ENCODE data around the gene OTOS.

The OTOS gene

GRCh38 chr2:240168041-240168440 is 27.6 kb upstream of the OTOS start:
- no peak for DNase-seq (ENCODE audit: extremely low read depth in 1 of 2, low read depth in 1 of 2)

- no peak for DNase-seq (ENCODE audit: extremely low read depth in 1 of 2, low read depth in 1 of 2)
These were observed 27.1 kb upstream of the OTOS start for GRCh38 chr2:240167588-240167880.

- DNase-seq (ENCODE audit: extremely low read depth in 1 of 2, low read depth in 1 of 2): no peak
These were observed 26.5 kb upstream of the OTOS start for GRCh38 chr2:240166761-240167587.

GRCh38 chr2:240166191-240166590 is 25.7 kb upstream of the OTOS start:
- no peak for DNase-seq (ENCODE audit: extremely low read depth in 1 of 2, low read depth in 1 of 2)

- no peak for DNase-seq (ENCODE audit: extremely low read depth in 1 of 2, low read depth in 1 of 2)
These were observed 25.2 kb upstream of the OTOS start for GRCh38 chr2:240165661-240166060.

- no peak for DNase-seq (ENCODE audit: extremely low read depth in 1 of 2, low read depth in 1 of 2)
These were observed 24.6 kb upstream of the OTOS start for GRCh38 chr2:240165034-240165433.

GRCh38 chr2:240164586-240164985 is 24.1 kb upstream of the OTOS start:
- no peak for DNase-seq (ENCODE audit: extremely low read depth in 1 of 2, low read depth in 1 of 2)

- no peak for DNase-seq (ENCODE audit: extremely low read depth in 1 of 2, low read depth in 1 of 2)
These were observed 23.6 kb upstream of the OTOS start for GRCh38 chr2:240163844-240164574.

- DNase-seq (ENCODE audit: extremely low read depth in 1 of 2, low read depth in 1 of 2): no peak
These were observed 22.7 kb upstream of the OTOS start for GRCh38 chr2:240162939-240163714.

- no peak for DNase-seq (ENCODE audit: extremely low read depth in 1 of 2, low read depth in 1 of 2)
These were observed 22.1 kb upstream of the OTOS start for GRCh38 chr2:240162531-240162930.

- no peak for DNase-seq (ENCODE audit: extremely low read depth in 1 of 2, low read depth in 1 of 2)
These were observed 21.6 kb upstream of the OTOS start for GRCh38 chr2:240162032-240162431.

- no peak for DNase-seq (ENCODE audit: extremely low read depth in 1 of 2, low read depth in 1 of 2)
These were observed 20.8 kb upstream of the OTOS start for GRCh38 chr2:240161087-240161750.

GRCh38 chr2:240160291-240161086 is 20.0 kb upstream of the OTOS start:
- DNase-seq (ENCODE audit: extremely low read depth in 1 of 2, low read depth in 1 of 2): no peak

GRCh38 chr2:240159251-240159839 is 18.9 kb upstream of the OTOS start:
- no peak for DNase-seq (ENCODE audit: extremely low read depth in 1 of 2, low read depth in 1 of 2)

- no peak for DNase-seq (ENCODE audit: extremely low read depth in 1 of 2, low read depth in 1 of 2)
These were observed 16.7 kb upstream of the OTOS start for GRCh38 chr2:240157147-240157470.

- no peak for DNase-seq (ENCODE audit: extremely low read depth in 1 of 2, low read depth in 1 of 2)
These were observed 16.1 kb upstream of the OTOS start for GRCh38 chr2:240156435-240157146.

GRCh38 chr2:240155745-240156390 is 15.4 kb upstream of the OTOS start:
- no peak for DNase-seq (ENCODE audit: extremely low read depth in 1 of 2, low read depth in 1 of 2)

GRCh38 chr2:240155048-240155744 is 14.7 kb upstream of the OTOS start:
- DNase-seq (ENCODE audit: extremely low read depth in 1 of 2, low read depth in 1 of 2): no peak

Measured in activated CD8-positive, alpha-beta memory T cell treated with anti-CD3 and anti-CD28 coated beads for 1 hour (primary cell).